ENCODE results near the gene TWIST2.

The TWIST2 gene

GRCh38 chr2:238942726-238943300 lies 94.9 kb downstream of the TWIST2 start:
- no peak for DNase-seq

GRCh38 chr2:238943338-238944067 lies 95.6 kb downstream of the TWIST2 start:
- DNase-seq, result no peak

GRCh38 chr2:238945433-238946150 lies 97.7 kb downstream of the TWIST2 start:
- peak; percentile 56 for DNase-seq

- peak; percentile 38 for DNase-seq
These were observed 98.7 kb downstream of the TWIST2 start for GRCh38 chr2:238946318-238947242.

GRCh38 chr2:238947243-238947760 lies 99.4 kb downstream of the TWIST2 start:
- DNase-seq, result peak; percentile 28

- DNase-seq, result peak; percentile 43
These were observed 100.2 kb downstream of the TWIST2 start for GRCh38 chr2:238947920-238948710.

- peak; percentile 28 for DNase-seq
These were observed 101.1 kb downstream of the TWIST2 start for GRCh38 chr2:238948765-238949641.

GRCh38 chr2:238949710-238950345 lies 101.9 kb downstream of the TWIST2 start:
- peak; percentile 28 for DNase-seq

GRCh38 chr2:238950551-238950950 lies 102.7 kb downstream of the TWIST2 start:
- peak; percentile 48 for DNase-seq

GRCh38 chr2:238952261-238952919 lies 104.5 kb downstream of the TWIST2 start:
- DNase-seq, result peak; percentile 30

- DNase-seq, result no peak
These were observed 107.1 kb downstream of the TWIST2 start for GRCh38 chr2:238954841-238955591.

- no peak for DNase-seq
These were observed 108.0 kb downstream of the TWIST2 start for GRCh38 chr2:238955648-238956531.

- no peak for DNase-seq
These were observed 108.8 kb downstream of the TWIST2 start for GRCh38 chr2:238956676-238957075.
